ENCODE results near the gene ZNF467.

DNA sequence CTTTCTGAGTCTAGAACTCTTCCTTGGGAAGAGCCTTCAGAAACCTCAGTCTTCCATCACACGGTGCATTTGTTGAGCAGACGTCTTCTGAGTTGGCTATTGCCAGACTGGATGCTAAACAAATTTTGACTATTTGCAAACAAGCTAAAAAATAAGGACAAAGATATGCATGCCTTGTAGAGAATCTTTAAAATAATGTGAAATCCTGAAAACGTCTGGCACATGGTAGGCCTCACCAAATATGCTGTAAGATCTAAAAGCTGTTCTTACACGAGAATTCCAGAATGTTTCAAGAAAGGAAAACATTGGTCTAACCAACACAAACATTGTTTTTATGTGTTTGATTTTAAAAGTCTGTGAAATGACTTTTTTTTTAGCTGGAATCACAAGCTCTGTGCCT, 11.3 kb downstream of the ZNF467 start:
- TF ChIP-seq, protein P1, sequence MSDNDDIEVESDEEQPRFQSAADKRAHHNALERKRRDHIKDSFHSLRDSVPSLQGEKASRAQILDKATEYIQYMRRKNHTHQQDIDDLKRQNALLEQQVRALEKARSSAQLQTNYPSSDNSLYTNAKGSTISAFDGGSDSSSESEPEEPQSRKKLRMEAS (IDR thresholded peaks at IDR 0.05), result no peak
- TF ChIP-seq EP300 (IDR thresholded peaks at IDR 0.05; ENCODE audit: borderline replicate concordance in 1 of 2, low read depth in 2 of 2, low read length in 2 of 2) (no peak), FOSL1 (IDR thresholded peaks at IDR 0.05; ENCODE audit: insufficient read depth, low read depth, low read length) (no peak), KDM1A (IDR thresholded peaks at IDR 0.05; ENCODE audit: borderline replicate concordance, low read length) (no peak), PHF8 (conservative IDR thresholded peaks at IDR 0.05; ENCODE audit: low read depth, low read length) (no peak), BRCA1 (IDR thresholded peaks at IDR 0.05; ENCODE audit: low read depth, low read length) (no peak), YY1 (IDR thresholded peaks at IDR 0.05; ENCODE audit: low read depth, low read length) (no peak), CREB1 (IDR thresholded peaks at IDR 0.05) (no peak), HDAC2 (IDR thresholded peaks at IDR 0.05; ENCODE audit: borderline replicate concordance in 1 of 2, low read depth in 2 of 2, low read length in 2 of 2) (no peak)
- TF ChIP-seq, protein P2, sequence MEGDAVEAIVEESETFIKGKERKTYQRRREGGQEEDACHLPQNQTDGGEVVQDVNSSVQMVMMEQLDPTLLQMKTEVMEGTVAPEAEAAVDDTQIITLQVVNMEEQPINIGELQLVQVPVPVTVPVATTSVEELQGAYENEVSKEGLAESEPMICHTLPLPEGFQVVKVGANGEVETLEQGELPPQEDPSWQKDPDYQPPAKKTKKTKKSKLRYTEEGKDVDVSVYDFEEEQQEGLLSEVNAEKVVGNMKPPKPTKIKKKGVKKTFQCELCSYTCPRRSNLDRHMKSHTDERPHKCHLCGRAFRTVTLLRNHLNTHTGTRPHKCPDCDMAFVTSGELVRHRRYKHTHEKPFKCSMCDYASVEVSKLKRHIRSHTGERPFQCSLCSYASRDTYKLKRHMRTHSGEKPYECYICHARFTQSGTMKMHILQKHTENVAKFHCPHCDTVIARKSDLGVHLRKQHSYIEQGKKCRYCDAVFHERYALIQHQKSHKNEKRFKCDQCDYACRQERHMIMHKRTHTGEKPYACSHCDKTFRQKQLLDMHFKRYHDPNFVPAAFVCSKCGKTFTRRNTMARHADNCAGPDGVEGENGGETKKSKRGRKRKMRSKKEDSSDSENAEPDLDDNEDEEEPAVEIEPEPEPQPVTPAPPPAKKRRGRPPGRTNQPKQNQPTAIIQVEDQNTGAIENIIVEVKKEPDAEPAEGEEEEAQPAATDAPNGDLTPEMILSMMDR (IDR thresholded peaks at IDR 0.05; ENCODE audit: control extremely low read depth in 1 of 3, insufficient read depth in 1 of 3, low read depth in 1 of 3, low read length in 3 of 3), result no peak
- TF ChIP-seq, protein P3, sequence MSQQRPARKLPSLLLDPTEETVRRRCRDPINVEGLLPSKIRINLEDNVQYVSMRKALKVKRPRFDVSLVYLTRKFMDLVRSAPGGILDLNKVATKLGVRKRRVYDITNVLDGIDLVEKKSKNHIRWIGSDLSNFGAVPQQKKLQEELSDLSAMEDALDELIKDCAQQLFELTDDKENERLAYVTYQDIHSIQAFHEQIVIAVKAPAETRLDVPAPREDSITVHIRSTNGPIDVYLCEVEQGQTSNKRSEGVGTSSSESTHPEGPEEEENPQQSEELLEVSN (IDR thresholded peaks at IDR 0.05), result no peak

Measured in H1 (cell line).